Endodermal cell (in vitro differentiated cells): ENCODE results near the gene CAT. TPM values are rescaled to one million over a fixed set of nuclear protein-coding genes. Genes with fewer than 3 reads are reported as not detected.
"Not testable (repeated sequence)": the region's sequence is repeated elsewhere in the genome, so short reads cannot be mapped to it uniquely, and the experiment has no call there.

Experiments used
- DNase-seq: peaks from one replicate; pipeline ENCODE4 v3.0.0-alpha.2; 2017
- H3K27ac ChIP-seq: 2 replicates; pipeline ENCODE4 v1.5.1; 2013; ENCODE audit warnings: mild to moderate bottlenecking, low read depth, low read length, moderate library complexity
- H3K27me3 ChIP-seq: 2 replicates; pipeline ENCODE4 v1.6.1; 2013; ENCODE audit warnings: mild to moderate bottlenecking, low read length, moderate library complexity; ENCODE audit not compliant: insufficient read depth, control insufficient read depth, poor library complexity, severe bottlenecking
- H3K36me3 ChIP-seq: 2 replicates; pipeline ENCODE4 v1.7.0; 2013; ENCODE audit warnings: mild to moderate bottlenecking, low read length, moderate library complexity; ENCODE audit not compliant: control insufficient read depth, insufficient read depth
- H3K4me1 ChIP-seq: one replicate; pipeline ENCODE4 v1.7.0; 2013; ENCODE audit warnings: low read length; ENCODE audit not compliant: control insufficient read depth, insufficient read depth
- H3K4me3 ChIP-seq: 2 replicates; pipeline ENCODE4 v1.5.1; 2013; ENCODE audit warnings: mild to moderate bottlenecking, low read length, moderate library complexity
- H3K9ac ChIP-seq: 2 replicates; pipeline ENCODE4 v1.6.1; 2013; ENCODE audit warnings: mild to moderate bottlenecking, low read length, moderate library complexity; ENCODE audit not compliant: poor library complexity, severe bottlenecking; ENCODE audit errors: extremely low read depth
- H3K9me3 ChIP-seq: 2 replicates; pipeline ENCODE4 v1.6.1; 2013; ENCODE audit warnings: mild to moderate bottlenecking, low read length, moderate library complexity; ENCODE audit not compliant: control insufficient read depth
- H3K27ac Mint-ChIP-seq: 2 replicates; pipeline ENCODE4 v1.8.0; 2020; ENCODE audit warnings: mixed read lengths
- H3K27me3 Mint-ChIP-seq: 2 replicates; pipeline ENCODE4 v1.8.0; 2021; ENCODE audit warnings: mild to moderate bottlenecking, mixed read lengths; ENCODE audit not compliant: insufficient read depth
- H3K36me3 Mint-ChIP-seq: 2 replicates; pipeline ENCODE4 v1.8.0; 2020; ENCODE audit warnings: low read depth, mixed read lengths
- H3K4me1 Mint-ChIP-seq: 2 replicates; pipeline ENCODE4 v1.8.0; 2020; ENCODE audit warnings: mixed read lengths
- H3K4me3 Mint-ChIP-seq: 2 replicates; pipeline ENCODE4 v1.8.0; 2020; ENCODE audit warnings: mild to moderate bottlenecking, moderate library complexity, mixed read lengths
- H3K9me3 Mint-ChIP-seq: 2 replicates; pipeline ENCODE4 v1.8.0; 2020; ENCODE audit warnings: mild to moderate bottlenecking, mixed read lengths
- WGBS, 2 experiments: methylation state at CpG; one replicate each; pipeline versions ENCODE4 v1.1.5 to v1.1.7; 2013; ENCODE audit warnings: missing lambda C conversion rate in 2 of 2, mixed read lengths in 1 of 2; ENCODE audit not compliant: insufficient coverage in 1 of 2, insufficient read length in 1 of 2; 5-methylcytosine and 5-hydroxymethylcytosine counted together
- total RNA-seq, 2 donors: library from RNA; stranded (reverse); fragmentation: NEBNext Ultra II Directional in 1 of 2; extraction: Animal tissue kit (Norgen Biotek cat#: 25700) in 1 of 2; gene quantifications; 2 replicates in 1 of 2; 3 replicates in 1 of 2; pipeline ENCODE4 v1.2.1, GENCODE V29; 2021
- TF ChIP-seq, protein P1 (sequence below): fragments of 200-600 bp; sonication (generic); conservative IDR thresholded peaks from 2 replicates; pipeline ENCODE4 v1.5.0; 2021; ENCODE audit warnings: antibody characterized with exemption, mild to moderate bottlenecking

CAT gene
- total RNA-seq, 2 donors from 2014 or later = 18.9 to 23.4 TPM

DNA sequence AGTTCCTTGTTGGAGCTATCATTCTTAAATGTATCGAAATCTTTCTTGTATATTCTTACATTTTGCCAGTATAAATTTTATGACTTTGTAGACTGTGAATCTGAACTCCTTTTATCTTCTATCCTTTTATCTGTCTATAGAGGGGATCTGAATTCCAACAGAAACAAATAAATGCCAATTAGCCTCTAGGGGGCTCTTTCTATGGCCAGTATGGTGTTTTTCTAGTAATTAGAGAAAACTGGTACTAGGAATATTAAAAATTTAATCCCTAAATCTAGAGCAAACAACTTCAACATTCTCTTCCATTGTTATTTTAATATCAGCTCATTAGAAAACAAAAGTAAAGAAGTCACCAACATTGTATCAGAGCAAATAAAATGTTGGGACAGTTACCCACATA, 21.5 kb upstream of the CAT start:
- no peak for DNase-seq
- peaks cover 12% of the 10 kb centered on the region for H3K27me3 ChIP-seq
- Mint-ChIP-seq H3K4me1 (peaks cover 2% of the 10 kb centered on the region), H3K36me3 (no peaks in the 10 kb centered on the region), H3K27ac (no peak overlapping the region), H3K27me3 (no peaks in the 10 kb centered on the region), H3K4me3 (no peak overlapping the region), H3K9me3 (peaks cover 18% of the 10 kb centered on the region)
- H3K4me1 ChIP-seq = no peaks in the 10 kb centered on the region
- no CpG with 5 or more reads among the region's 1 CpG for WGBS, 2 experiments
- no peaks in the 10 kb centered on the region for H3K36me3 ChIP-seq
- TF ChIP-seq, protein P1, sequence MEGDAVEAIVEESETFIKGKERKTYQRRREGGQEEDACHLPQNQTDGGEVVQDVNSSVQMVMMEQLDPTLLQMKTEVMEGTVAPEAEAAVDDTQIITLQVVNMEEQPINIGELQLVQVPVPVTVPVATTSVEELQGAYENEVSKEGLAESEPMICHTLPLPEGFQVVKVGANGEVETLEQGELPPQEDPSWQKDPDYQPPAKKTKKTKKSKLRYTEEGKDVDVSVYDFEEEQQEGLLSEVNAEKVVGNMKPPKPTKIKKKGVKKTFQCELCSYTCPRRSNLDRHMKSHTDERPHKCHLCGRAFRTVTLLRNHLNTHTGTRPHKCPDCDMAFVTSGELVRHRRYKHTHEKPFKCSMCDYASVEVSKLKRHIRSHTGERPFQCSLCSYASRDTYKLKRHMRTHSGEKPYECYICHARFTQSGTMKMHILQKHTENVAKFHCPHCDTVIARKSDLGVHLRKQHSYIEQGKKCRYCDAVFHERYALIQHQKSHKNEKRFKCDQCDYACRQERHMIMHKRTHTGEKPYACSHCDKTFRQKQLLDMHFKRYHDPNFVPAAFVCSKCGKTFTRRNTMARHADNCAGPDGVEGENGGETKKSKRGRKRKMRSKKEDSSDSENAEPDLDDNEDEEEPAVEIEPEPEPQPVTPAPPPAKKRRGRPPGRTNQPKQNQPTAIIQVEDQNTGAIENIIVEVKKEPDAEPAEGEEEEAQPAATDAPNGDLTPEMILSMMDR = peak; percentile 58
- H3K27ac ChIP-seq = no peak overlapping the region
- H3K9me3 ChIP-seq = peaks cover 14% of the 10 kb centered on the region
- H3K9ac ChIP-seq = no peak overlapping the region
- no peak overlapping the region for H3K4me3 ChIP-seq

DNA sequence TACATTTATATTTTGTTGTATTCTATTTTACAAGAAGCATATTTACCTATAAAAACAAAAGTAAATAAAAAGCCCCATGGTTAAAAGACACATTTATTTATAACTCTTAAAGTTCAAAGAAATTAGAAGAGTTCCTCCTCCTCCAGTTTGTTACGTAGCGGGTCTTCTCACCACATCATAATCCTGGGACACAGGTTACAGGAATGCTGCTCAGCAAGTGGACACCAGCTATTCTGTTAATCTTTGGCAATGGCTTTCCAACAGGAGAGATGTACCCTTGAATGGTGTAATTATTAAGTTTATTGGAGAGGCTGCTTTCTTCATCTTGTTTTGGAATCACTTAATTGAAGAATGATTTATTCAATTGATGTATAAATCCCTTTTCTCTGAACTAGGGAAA, 19.6 kb upstream of the CAT start:
- Mint-ChIP-seq H3K36me3 (no peaks in the 10 kb centered on the region), H3K27ac (no peak overlapping the region), H3K27me3 (no peaks in the 10 kb centered on the region), H3K9me3 (peaks cover 6% of the 10 kb centered on the region), H3K4me1 (peaks cover 4% of the 10 kb centered on the region), H3K4me3 (no peak overlapping the region)
- WGBS, 2 experiments = 96% methylated on average over 2 of the region's 2 CpGs; no CpG with 5 or more reads in 1 of the 2 experiments
- Histone ChIP-seq H3K9ac (no peak overlapping the region), H3K4me3 (no peak overlapping the region), H3K4me1 (no peaks in the 10 kb centered on the region), H3K27me3 (peaks cover 12% of the 10 kb centered on the region), H3K36me3 (no peaks in the 10 kb centered on the region), H3K9me3 (no peaks in the 10 kb centered on the region), H3K27ac (no peak overlapping the region)
- TF ChIP-seq, protein P1 = no peak
- DNase-seq = no peak

DNA sequence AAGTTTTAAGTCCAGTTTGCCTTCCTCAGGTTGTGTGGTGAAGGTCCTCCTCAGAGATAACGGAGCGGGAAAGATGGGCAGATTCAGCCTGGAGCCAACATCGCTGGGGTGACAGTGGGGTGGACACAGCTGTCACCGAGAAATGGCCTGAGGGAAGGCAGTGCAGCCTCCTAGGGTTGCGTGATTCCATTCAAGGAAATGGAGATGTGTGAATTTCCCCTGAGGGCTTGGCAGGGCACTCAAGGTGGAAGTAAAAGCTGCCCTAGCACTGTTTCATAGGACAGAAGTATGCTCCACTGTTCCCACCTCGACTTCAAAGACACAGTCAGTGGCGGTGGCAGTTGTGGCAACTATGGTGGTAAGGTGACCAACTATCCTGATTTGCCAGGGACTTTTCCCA, 15.4 kb upstream of the CAT start:
- H3K4me1 ChIP-seq = no peaks in the 10 kb centered on the region
- no peak overlapping the region for H3K27ac ChIP-seq
- H3K36me3 Mint-ChIP-seq = no peaks in the 10 kb centered on the region
- peaks cover 5% of the 10 kb centered on the region for H3K4me1 Mint-ChIP-seq
- no peaks in the 10 kb centered on the region for H3K9me3 ChIP-seq
- TF ChIP-seq, protein P1 = no peak
- no peak overlapping the region for H3K4me3 Mint-ChIP-seq
- 95 to 97% methylated on average over 6 to 7 of the region's 7 CpGs for WGBS, 2 experiments
- H3K27me3 ChIP-seq = peaks cover 12% of the 10 kb centered on the region
- DNase-seq = no peak
- H3K27me3 Mint-ChIP-seq = no peaks in the 10 kb centered on the region
- no peaks in the 10 kb centered on the region for H3K9me3 Mint-ChIP-seq
- H3K27ac Mint-ChIP-seq = no peak overlapping the region
- no peak overlapping the region for H3K9ac ChIP-seq
- H3K4me3 ChIP-seq = no peak overlapping the region
- H3K36me3 ChIP-seq = no peaks in the 10 kb centered on the region

DNA sequence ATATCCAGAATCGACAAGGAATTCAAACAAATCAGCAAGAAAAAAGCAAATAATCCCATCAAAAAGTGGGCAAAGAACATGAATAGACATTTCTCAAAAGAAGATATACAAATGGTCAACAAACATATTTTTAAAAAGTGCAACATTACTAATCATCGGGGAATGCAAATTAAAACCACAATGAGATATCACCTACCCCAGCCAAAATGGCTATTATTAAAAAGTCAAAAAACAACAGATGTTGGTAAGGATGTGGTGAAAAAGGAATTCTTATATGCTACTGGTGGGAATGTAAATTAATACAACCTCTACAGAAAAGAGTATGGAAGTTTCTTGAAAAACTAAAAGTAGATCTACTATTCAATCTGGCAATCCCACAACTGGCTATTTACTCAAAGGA, 13.9 kb upstream of the CAT start:
- H3K27me3 ChIP-seq = peaks cover 12% of the 10 kb centered on the region
- H3K27ac ChIP-seq, H3K36me3 ChIP-seq, H3K4me1 Mint-ChIP-seq, H3K4me1 ChIP-seq, H3K4me3 ChIP-seq, H3K9ac ChIP-seq, DNase-seq, H3K27me3 Mint-ChIP-seq, H3K36me3 Mint-ChIP-seq, H3K9me3 Mint-ChIP-seq, H3K27ac Mint-ChIP-seq, H3K9me3 ChIP-seq, H3K4me3 Mint-ChIP-seq: not testable (repeated sequence)
- 89% methylated on average over 2 of the region's 2 CpGs; no CpG with 5 or more reads in 1 of the 2 experiments for WGBS, 2 experiments
